ENCODE results near the gene PRM2.
"Not testable (repeated sequence)": the region's sequence is repeated elsewhere in the genome, so short reads cannot be mapped to it uniquely, and the experiment has no call there.

Gene PRM2

DNA sequence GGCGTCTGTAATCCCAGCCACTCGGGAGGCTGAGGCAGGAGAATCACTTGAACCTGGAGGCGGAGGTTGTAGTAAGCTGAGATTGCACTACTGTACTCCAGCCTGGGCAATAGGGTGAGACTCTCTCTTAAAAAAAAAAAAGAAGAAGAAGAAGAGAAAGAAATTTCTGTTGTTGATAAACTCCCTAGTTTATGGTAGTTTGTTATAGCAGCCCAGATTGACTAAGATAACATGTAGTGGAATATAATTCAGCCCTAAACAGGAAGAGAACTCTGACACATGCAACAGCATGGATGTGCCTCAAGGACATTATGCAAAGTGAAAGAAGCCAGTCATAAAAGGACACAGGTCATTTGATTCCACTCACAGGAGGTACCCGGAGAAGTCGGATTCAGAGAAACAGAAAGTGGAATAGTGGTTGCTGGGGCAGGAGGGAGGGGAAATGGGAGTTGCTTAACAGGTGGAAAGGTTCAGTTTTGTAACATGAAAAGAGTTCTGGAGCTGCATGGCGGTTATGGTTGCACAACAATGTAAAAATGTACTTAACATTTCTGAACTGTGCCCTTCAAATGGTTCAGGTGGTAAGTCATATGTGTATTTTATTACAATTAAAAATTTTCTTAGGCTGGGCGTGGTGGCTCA lies 30.8 kb upstream of the PRM2 start:
- DNase-seq = peak; percentile 36

DNA sequence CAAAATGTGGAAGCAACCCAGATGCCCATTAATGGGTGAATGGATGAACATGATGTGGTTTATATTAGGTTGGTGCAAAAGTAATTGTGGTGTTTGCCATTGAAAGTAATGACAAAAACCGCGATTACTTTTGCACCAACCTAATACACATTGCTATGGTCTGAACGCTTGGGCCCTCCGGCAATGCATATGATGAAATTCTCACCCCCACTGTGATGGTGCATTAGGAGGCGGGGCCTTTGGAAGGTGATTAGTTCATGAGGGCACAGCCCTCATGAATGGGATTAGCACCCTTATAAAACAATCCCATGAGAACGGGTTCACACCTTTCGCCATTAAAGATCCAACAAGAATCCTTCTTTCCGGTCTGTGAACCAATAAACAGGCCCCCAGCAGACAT lies 30.1 kb upstream of the PRM2 start:
- DNase-seq = no peak

DNA sequence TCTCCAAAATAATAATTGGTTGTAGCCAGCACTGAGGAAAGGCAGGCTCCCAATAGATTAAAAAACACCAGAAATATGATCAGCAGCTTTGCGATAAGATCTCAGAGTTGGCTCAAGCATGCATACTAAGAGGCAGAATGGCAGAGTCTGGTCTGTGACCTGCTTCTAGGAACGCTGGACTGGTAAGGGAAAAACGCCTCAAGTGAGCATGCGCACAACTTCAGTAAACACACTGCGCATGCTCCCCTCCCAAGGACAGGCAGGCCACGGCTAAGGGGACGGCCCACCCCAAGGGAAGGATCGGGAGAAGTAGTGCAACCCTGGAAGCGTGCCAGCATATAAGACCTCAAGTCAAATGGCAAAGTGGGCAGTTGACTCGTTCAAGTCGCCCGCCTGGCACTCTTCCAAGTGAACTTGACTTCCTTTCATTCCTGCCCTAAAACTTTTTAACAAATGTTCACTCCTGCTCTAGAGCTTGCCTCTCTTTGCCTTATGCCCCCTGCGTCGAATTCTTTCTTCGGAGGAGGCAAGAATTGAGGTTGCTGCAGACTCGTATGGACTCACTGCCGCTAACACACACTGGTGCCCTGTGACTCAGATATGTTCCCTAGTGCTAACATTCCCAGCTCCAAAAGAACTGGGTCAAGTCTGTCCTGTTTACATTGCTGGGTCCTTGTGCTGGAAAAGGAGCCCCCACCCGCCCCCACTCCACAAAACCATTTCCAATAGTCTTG lies 27.3 kb upstream of the PRM2 start:
- DNase-seq = no peak

DNA sequence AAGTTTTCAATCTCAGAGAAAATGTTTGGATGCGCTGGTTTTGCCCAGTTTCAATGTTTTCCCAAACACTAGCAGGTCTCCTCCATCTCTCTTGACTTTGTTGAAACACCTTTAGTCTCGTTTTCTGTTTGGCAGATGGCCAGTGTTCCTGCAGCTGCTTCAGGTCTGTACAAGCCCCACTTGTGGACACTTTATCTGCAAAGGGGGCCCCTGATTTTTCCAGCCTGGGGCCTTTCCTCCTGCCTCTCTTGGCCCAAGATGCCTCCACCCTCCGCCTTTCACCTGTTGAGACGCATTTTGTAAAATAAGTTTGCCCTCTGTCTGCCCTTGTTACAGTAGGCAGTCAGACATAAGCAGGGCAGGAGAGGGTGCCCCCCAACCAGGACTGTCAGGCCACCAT lies 26.7 kb upstream of the PRM2 start:
- DNase-seq = no peak

DNA sequence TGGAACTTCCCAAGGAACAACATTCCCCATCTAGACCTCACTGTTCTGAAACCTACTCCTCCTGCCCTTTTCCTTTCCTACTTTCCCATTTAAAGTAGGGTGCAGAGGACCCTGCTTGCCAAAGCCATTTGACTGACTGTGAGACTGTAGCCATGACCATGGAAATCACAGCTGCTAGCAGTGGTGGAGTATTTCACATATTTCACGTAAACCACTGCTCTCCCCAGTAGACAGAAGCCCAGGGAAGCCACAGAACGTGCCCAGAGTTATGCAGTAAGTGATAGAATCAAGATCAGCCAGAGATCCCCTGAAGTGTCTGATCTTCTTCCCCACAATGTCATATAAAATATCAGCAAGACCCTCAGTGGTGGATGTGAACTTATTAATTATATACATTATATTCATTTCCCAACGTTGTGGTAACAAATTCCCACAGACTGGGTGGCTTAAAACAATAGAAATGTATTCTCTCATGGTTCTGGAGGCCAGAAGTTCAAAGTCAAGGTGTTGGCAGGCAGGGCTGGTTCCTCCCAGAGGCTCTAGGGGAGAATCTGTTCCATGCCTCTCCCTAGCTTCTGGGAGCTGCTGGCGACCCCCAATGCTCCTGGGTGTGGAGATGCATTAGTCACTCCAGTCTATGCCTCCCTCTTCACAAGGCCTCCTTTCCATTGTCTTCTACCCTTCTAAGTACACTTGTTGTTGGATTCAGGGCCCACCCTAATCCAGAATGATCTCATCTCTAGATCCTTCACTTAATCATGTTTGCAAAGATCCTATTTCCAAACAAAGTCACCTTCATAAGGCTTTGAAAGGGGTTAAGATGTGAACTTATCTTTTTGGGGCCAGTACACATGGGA lies 25.6 kb upstream of the PRM2 start:
- DNase-seq = no peak

DNA sequence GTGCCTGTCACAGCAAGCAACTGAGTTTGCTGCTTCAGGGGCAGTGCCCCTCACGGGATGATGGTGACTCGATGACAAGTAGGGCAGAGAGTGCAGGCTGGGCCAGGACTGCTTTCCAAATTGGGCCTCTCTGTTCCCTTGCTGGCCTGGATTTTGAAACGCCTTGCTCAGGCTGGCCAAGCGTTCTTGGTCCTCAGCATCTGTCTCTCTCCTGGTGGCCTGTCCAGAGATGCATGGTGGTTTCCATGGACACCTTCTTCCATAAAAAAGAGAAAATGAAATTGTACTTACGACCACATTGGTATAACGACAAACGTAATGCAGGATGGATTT lies 24.2 kb upstream of the PRM2 start:
- DNase-seq = no peak

DNA sequence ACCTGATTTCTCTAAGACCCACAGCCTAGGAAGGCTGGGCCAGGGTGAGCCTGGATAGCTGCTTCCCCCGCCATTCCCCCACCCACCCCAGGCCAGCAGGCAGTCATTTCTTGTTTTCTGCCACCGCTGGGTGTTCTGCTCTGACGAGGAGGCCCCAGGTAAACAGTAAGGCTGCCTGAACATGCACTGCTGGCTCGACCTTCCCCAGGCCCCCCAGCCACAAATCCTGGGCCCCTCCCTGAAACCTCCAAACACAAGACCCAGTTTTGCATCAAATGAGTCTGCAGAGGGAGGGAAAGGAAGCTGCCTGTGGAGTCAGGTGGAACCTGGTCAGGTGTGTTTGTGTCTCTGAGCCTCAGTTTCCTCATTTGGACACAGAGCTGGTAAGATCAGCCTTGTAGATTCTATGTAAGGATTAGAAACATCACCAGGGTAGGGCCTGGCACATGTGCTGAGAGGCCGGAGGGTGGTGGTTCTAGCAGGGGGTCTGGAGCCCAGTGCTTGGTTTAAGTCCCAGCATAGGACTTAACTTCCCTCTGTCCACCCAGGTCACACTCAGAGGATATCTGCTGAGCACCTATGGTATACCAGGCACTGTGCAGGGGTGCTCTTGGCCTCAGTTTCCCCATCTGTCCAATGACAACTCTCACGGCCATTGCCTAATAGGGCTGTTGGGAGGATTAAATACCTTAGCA lies 23.7 kb upstream of the PRM2 start:
- DNase-seq = no peak

DNA sequence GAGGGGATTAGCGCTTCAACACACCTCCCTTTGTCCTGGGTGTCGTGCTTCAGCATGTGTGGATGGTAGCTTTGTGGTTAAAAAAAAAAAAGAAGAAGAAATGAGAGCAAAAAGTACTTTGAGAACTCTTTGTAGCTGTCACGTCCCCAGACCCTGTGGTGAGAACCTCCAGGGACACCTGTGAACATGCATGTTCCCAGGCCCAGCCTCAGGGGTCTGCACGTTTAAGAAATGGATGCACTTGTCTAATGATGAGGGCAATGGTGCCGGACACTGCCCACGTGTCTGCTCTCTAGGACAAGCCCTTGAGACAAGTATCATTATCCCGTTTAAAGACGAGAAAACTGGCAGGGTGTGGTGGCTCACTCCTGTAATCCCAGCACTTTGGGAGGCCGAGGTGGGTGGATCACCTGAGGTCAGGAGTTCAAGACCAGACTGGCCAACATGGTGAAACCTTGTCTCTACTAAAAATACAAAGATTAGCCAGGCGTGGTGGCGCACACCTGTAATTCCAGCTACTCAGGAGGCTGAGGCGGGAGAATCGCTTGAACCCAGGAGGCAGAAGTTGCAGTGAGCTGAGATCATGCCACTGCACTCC lies 22.8 kb upstream of the PRM2 start:
- DNase-seq = not testable (repeated sequence)

DNA sequence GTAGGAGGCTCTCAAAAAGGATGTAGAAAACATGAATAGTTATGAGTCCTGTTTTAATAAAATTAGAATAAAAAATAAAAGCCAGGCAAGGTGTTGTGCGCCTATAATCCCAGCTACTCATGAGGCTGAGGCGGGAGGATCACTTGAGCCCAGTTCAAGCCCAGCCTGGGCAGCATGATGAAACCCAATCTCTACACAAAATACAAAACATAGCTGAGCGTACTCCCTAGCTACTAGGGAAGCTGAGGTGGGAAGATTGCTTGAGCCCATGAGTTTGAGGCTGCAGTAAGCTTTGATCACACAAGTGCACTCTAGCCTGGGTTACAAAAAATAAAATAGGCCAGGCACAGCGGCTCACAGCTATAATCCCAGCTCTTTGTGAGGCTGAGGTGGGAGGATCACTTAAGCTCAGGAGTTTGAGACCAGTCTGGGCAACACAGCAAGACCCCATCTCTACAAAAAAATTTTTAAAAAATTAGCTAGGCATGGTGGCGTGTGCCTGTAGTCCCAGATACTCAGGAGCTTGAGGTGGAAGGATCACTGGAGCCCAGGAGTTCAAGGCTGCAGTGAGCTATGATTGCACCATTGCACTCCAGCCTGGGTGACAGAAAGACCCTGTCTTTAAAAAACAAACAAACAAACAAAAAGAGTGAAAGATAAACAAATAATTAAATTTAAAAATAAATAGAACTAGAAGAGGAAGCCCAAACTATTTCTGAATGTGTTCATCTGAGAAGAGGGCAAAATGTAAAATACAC lies 22.0 kb upstream of the PRM2 start:
- DNase-seq = no peak

DNA sequence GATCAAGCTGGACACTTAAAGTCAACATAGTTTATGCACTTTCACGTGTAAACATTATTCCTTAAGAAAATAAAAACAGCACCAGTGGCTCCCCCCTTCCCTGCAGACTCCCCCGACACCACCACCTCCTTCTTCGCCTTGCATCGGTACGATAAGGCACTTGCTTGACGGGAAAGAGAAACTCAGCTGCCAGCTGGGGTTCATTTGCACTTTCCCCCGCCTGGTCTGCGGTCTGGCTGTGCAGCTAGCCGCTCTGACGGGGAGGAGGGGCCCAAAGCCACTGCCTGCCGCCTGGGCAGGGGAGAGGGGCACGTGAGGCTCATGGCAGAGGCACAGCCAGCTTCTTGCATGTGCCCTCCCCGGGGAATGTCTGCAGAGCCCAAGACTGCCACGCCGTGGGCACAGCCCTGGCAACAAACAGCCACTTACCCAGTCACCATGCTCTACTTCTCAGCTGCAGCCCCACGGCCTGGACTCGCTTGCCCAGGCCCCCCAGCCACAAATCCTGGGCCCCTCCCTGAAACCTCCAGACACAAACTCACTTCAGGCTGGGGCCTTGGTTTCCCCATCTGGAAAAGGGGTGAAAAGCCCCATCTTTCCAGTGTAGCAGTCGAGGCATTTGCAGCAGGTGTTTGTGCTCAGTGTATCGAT lies 21.3 kb upstream of the PRM2 start:
- peak; percentile 91 for DNase-seq

DNA sequence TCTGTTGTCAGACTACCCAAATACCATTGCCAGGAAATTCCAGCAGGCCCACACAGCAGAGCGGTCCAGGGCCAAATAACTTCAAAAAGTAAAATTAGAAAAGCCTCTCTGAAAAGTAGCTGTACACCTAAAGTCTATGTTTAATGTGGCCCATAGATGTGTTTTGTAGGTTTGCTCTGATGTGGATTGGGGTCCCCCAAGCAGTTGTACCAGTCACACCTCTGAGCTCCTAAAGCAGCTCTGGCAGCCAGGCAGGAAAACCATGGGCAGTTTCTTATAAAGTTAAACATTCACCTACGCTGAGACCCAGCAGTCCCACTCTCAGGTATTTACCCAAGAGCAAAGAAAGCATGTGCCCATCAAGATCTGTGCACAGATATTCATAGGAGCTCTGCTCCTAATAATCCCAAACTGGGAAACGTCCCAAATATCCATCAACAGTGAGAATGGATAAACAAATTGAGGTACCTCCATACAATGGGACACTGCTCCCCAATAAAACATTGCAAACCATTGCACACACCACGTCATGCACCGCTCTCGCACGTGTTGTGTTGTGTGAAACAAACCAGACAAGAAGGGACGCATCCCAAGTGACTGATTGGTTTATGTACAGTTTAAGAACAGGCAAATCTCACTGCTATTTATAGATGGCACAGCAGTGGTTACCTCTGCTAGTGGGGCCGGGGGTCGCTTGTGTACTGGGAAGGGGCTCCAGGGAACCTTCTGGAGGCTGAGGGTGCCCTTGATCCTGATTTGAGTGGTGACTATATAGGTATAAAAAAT lies 20.6 kb upstream of the PRM2 start:
- peak; percentile 25 for DNase-seq

DNA sequence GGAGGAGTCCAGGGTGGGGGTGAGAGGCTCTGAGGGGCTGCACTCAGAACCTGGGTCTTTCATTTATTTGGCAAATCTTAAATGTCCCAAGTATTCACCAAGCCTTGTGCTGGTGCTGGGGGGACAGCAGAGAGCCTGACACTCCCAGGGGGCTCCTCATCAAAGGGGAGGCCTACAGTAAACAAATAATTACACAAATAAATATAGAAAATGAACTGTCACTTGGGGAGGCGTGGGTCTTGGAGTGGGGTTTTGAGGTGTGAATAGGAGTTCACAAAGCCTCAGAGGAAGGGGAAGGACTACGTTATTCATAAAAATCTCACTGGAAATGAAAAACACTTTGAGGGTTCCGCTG lies 20.0 kb upstream of the PRM2 start:
- no peak for DNase-seq

DNA sequence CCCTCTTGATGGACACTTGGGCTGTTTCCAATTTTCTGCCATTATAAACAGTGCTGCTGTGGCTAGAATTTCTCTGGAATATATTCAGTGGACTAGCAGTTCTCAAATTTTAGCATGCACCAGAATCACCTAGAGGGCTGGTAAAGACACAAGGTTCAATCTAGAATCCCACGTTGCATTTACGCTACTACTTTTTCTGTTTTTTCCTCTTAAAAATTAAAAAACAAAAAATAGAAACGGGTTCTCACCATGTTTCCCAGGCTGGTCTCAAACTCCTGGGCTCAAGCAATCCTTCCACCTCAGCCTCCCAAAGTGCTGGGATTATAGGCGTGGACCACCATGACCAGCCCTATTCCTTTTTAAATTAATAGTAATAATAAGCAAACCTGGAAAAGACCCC lies 19.4 kb upstream of the PRM2 start:
- DNase-seq = no peak

DNA sequence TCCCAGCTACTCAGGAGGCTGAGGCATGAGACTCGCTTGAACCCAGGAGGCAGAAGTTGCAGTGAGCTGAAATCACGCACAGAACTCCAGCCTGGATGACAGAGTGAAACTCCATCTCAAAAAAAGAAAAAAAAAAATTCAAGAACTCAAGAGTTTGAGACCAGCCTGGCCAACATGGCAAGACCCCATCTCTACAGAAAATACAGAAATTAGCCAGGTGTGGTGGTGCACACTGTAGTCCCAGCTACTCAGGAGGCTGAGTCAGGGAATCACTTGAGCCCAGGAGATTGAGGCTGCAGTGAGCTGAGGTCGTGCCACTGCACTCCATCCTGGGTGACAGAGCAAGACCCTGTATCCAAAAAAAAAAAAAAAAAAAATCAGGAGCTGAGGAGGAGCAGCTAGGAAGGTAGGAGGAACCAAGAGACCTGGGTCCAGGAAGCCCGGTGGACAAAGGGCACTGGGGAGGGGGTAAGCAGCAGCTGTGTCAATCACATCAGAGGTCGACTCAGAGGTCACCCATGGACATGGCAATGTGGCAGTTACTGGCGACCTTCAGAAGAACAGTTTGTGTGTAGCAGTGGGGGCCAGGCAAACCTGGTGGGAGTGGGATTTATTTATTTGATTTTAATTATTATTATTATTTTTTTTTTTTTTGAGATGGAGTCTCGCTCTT lies 15.9 kb upstream of the PRM2 start:
- no peak for DNase-seq

DNA sequence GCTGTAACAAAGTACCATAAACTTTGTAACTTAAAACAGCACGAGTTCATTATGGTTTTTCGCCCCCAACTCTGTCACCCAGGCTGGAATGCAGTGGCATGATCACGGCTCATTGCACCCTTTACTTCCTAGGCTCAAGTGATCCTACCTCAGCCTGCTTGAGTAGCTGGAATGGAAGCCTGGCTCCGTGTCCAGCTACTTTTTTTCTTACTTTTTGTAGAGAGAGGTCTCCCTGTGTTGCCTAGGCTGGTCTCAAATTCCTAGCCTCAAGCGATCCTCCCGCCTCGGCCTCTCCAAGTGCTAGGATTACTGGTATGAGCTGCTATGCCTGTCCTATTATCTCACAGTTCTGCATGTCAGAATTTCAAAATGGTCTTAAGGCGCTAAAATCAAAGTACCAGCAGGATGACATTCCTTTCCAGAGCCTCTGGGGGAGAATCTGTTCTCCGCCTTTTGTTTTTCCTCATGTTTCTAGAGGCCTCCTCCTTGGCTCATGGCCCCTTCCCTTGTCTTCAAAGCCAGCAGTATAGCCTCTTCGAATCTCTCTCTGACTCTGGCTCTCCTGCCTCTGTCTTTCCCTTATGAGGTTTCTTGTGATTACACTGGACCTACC lies 14.9 kb upstream of the PRM2 start:
- DNase-seq = no peak

DNA sequence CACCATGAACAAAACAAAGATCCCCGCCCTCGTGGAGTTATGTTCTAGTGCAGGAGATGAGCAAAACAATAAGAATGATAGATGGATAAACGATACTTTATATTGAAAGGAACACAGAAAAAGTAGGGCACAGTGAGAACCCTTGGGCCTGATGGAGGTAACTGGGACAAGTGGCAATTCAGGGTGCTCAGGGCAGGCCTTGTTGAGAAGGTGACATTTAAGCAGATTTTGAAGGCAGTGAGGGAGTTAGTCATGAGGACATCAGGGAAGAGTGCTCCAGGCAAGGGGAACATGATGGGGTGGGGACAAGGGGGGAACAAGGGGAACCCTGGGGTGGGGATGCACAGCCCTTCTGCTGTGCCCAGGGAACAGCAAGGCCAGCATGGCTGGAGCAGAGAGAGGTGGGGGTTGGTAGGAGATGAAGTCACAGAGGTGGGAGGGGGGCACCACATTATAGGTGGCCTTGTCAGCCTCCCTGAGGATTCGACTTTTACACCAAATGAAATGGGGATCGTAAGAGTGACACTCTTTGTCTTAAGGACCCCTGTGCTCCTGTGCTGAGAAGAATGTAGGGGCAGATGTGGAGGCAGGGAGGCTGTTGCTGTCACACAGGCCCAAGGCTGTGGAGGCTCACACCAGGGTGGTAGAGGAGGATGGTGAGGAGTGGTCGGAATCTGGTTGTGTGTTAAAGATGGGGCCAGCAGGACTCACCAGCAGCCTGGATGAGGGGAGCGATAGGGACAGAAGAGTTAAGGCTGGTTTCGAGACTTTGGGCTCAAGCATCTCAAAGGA lies 14.0 kb upstream of the PRM2 start:
- DNase-seq = no peak

DNA sequence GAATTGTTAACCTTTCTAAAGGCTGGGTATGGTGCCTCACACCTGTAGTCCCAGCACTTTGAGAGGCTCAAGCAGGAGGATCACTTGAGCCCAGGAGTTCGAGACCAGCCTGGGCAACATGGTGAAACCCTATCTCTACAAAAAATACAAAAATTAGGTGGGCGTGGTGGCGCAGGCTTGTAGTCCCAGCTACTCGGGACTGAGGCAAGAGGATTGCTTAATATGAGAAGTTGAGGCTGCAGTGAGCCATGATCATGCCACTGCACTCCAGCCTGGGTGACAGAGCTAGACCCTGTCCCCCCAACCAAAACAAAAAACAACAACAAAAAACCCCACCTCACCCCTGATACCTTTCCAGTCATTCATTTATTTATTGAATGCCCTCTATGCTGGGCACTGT lies 13.4 kb upstream of the PRM2 start:
- DNase-seq = not testable (repeated sequence)

DNA sequence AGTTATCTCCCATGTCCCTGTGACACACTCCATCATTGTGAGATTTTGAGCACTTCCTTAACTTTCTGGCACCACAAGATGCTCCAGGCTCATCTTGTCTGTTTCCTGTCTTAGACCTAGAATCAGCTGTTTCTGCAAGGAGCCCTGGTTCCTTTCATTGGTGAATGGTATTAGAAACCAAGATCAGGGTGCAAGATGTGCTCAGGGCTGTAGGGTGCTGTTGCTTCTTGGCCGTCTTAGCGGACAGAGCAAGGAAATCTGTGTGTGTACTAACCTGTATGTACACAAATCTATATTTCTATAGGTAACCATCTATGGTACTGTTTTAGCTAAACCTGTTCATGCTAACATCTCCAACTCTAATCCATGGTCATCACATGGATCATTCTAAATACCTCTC lies 12.9 kb upstream of the PRM2 start:
- DNase-seq = no peak

DNA sequence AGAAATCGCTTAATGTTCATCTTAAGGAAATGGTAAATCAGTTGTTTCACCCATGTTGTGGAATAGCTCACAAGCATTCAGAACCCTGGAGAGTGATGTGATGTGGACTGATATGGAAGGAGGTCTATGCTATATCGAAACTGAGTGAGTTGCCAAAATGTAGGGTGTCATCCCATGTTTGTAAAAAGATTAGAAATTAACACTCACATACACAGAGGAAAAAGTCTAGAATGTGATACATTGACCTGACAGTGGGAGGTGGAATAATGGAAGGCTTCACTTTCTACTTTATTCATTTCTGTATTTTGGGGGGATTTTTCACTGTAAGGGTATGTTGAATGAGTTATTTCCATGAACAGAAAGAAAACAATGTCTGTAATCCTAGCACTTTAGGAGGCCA lies 9.6 kb upstream of the PRM2 start:
- no peak for DNase-seq

Data from CD4-positive, alpha-beta T cell treated with Interferon gamma for 1 hour (primary cell).